IMR-90 (cell line): Measurements from ENCODE around the gene HMGCR. TPM values are rescaled to one million over a fixed set of nuclear protein-coding genes. Genes with fewer than 3 reads are reported as not detected.

Experiments
- ATAC-seq: fragments of 200-7000 bp; cut with Tn5 transposase; 2 replicates; pipeline ENCODE4 v1.9.1; 2020; ENCODE audit warnings: low read depth, mild to moderate bottlenecking, moderate library complexity
- BruUV-seq: library from RNA; stranded (reverse); fragments of 400-500 nt; replicated peaks from 2 replicates; lab custom pipeline; 2021; lab: Mats Ljungman, UMichigan
- CTCF ChIA-PET: fragments of 300-600 bp; formaldehyde crosslinking; extraction: SDS; loops from one replicate; lab custom pipeline; 2021; ENCODE audit warnings: antibody characterized with exemption; lab: Yijun Ruan, JAX
- POLR2A ChIA-PET: fragments of 300-600 bp; sonication (Branson Sonifier 250); formaldehyde crosslinking; loops from one replicate; lab custom pipeline; 2022; ENCODE audit warnings: antibody characterized with exemption; ENCODE audit not compliant: unreplicated experiment; lab: Charles Lee
- DNase-seq: peaks from one replicate; pipeline ENCODE4 v3.0.0; 2013
- H2AFZ ChIP-seq: replicated peaks from 2 replicates; pipeline ENCODE3; 2013; ENCODE audit warnings: low read length, mild to moderate bottlenecking; ENCODE audit not compliant: poor library complexity
- H2AK5ac ChIP-seq: 2 replicates; pipeline ENCODE4 v1.6.1; 2013; ENCODE audit warnings: low read depth, low read length, inconsistent platforms
- H2AK9ac ChIP-seq: replicated peaks from 2 replicates; pipeline ENCODE3; 2013; ENCODE audit warnings: mild to moderate bottlenecking, low read depth, low read length, moderate library complexity; ENCODE audit not compliant: poor library complexity
- H2BK120ac ChIP-seq: 2 replicates; pipeline ENCODE4 v1.6.1; 2013; ENCODE audit warnings: low read depth, low read length, inconsistent platforms
- H2BK15ac ChIP-seq: 3 replicates; pipeline ENCODE4 v1.6.1; 2013; ENCODE audit warnings: low read depth, low read length, inconsistent platforms
- H2BK20ac ChIP-seq: 2 replicates; pipeline ENCODE4 v1.6.1; 2013; ENCODE audit warnings: low read depth, mild to moderate bottlenecking, inconsistent platforms, low read length, moderate library complexity
- H2BK5ac ChIP-seq: 2 replicates; pipeline ENCODE4 v1.6.1; 2013; ENCODE audit warnings: mild to moderate bottlenecking, low read depth, low read length, inconsistent platforms; ENCODE audit not compliant: poor library complexity, severe bottlenecking
- H3K14ac ChIP-seq: replicated peaks from 2 replicates; pipeline ENCODE4 v1.6.1; 2013; ENCODE audit warnings: low read depth, low read length, inconsistent platforms
- H3K18ac ChIP-seq: 2 replicates; pipeline ENCODE4 v1.6.1; 2013; ENCODE audit warnings: low read depth, low read length, control low read depth
- H3K23ac ChIP-seq: 2 replicates; pipeline ENCODE4 v1.6.1; 2013; ENCODE audit warnings: low read depth, low read length, inconsistent platforms
- H3K27ac ChIP-seq: 2 replicates; pipeline ENCODE4 v1.5.1; 2013; ENCODE audit warnings: mild to moderate bottlenecking, control low read depth, low read length; ENCODE audit not compliant: insufficient read depth
- H3K27me3 ChIP-seq: 2 replicates; pipeline ENCODE4 v1.6.1; 2013; ENCODE audit warnings: low read length; ENCODE audit not compliant: control insufficient read depth, insufficient read depth
- H3K36me3 ChIP-seq: 2 replicates; pipeline ENCODE4 v1.6.1; 2013; ENCODE audit warnings: low read length, mixed read lengths; ENCODE audit not compliant: control insufficient read depth, insufficient read depth
- H3K4ac ChIP-seq: 2 replicates; pipeline ENCODE4 v1.6.1; 2013; ENCODE audit warnings: low read depth, low read length, inconsistent platforms
- H3K4me1 ChIP-seq: 2 replicates; pipeline ENCODE4 v1.6.1; 2013; ENCODE audit warnings: low read length, mixed read lengths; ENCODE audit not compliant: control insufficient read depth, insufficient read depth
- H3K4me2 ChIP-seq: 2 replicates; pipeline ENCODE4 v1.6.1; 2013; ENCODE audit warnings: low read depth, mild to moderate bottlenecking, control low read depth, low read length, moderate library complexity
- H3K4me3 ChIP-seq: 2 replicates; pipeline ENCODE4 v1.5.1; 2013; ENCODE audit warnings: low read depth, mild to moderate bottlenecking, control low read depth, low read length, moderate library complexity; ENCODE audit not compliant: insufficient read depth
- H3K56ac ChIP-seq: 2 replicates; pipeline ENCODE4 v1.6.1; 2013; ENCODE audit warnings: low read length, inconsistent platforms; ENCODE audit not compliant: insufficient read depth; ENCODE audit errors: extremely low read depth
- H3K79me1 ChIP-seq, 2 experiments: 2 replicates each; pipeline ENCODE4 v1.6.1; 2013; ENCODE audit warnings: low read length in 2 of 2, inconsistent platforms in 1 of 2, low read depth in 1 of 2
- H3K9ac ChIP-seq: 2 replicates; pipeline ENCODE4 v1.6.1; 2013; ENCODE audit warnings: low read depth, low read length, control low read depth
- H3K9me1 ChIP-seq: 2 replicates; pipeline ENCODE4 v1.6.1; 2013; ENCODE audit warnings: low read length, inconsistent platforms; ENCODE audit not compliant: insufficient read depth
- H3K9me3 ChIP-seq: 2 replicates; pipeline ENCODE4 v1.6.1; 2013; ENCODE audit warnings: low read length; ENCODE audit not compliant: control insufficient read depth, insufficient read depth
- H4K20me1 ChIP-seq: 2 replicates; pipeline ENCODE4 v1.6.1; 2013; ENCODE audit warnings: low read length, inconsistent platforms; ENCODE audit not compliant: insufficient read depth
- H4K5ac ChIP-seq: 2 replicates; pipeline ENCODE4 v1.6.1; 2013; ENCODE audit warnings: mild to moderate bottlenecking, low read depth, low read length, control low read depth
- H4K8ac ChIP-seq, 2 experiments: 2 replicates each; pipeline ENCODE4 v1.6.1; 2013; ENCODE audit warnings: low read depth in 2 of 2, low read length in 2 of 2, control low read depth in 1 of 2, inconsistent platforms in 1 of 2
- H4K91ac ChIP-seq: 2 replicates; pipeline ENCODE4 v1.6.1; 2013; ENCODE audit warnings: low read depth, low read length, inconsistent platforms; ENCODE audit not compliant: insufficient read depth
- MAFK ChIP-seq: IDR thresholded peaks from 2 replicates; pipeline ENCODE4 v1.6.1; 2012; ENCODE audit warnings: low read depth, low read length, improper control_type of control experiment
- WGBS, 2 experiments: methylation state at CpG; one replicate each; pipeline versions ENCODE4 v1.1.5 to v1.1.7; 2013; ENCODE audit warnings: missing lambda C conversion rate in 2 of 2; ENCODE audit not compliant: insufficient read length in 1 of 2; ENCODE audit errors: extremely low coverage in 2 of 2; 5-methylcytosine and 5-hydroxymethylcytosine counted together
- dilution Hi-C: fragments of 300-500 bp; cut with HindIII; formaldehyde crosslinking; loops from one replicate; pipeline ENCODE4 v1.14.3; 2018; ENCODE audit warnings: low sequenced_read_pairs; ENCODE audit not compliant: unreplicated experiment
- in situ Hi-C: fragments of 300-500 bp; cut with MboI; formaldehyde crosslinking; loops from 3 replicates; pipeline ENCODE4 v1.14.3; 2019; ENCODE audit warnings: low sequenced_read_pairs, inconsistent platforms, mixed read lengths
- intact Hi-C: fragments of 100-400 bp; cut with micrococcal nuclease; formaldehyde crosslinking; loops from 2 replicates; pipeline ENCODE4 v1.10.0; 2022
- polyA plus RNA-seq, 3 experiments: library from polyadenylated mRNA; depleted of rRNA; stranded (reverse); fragments of >200 nt; gene quantifications; 2 replicates each; pipeline ENCODE4 v1.2.3, GENCODE V29; 2012; ENCODE audit warnings: low replicate concordance in 1 of 3
- total RNA-seq: library from RNA; depleted of rRNA; stranded (reverse); fragments of >200 nt; gene quantifications from 2 replicates; pipeline ENCODE4 v1.2.3, GENCODE V29; 2012

HMGCR gene
- total and polyA plus RNA-seq, 2 of the 4 experiments (the other 2 are of a cell fraction): 23.3 to 48.6 TPM

DNA sequence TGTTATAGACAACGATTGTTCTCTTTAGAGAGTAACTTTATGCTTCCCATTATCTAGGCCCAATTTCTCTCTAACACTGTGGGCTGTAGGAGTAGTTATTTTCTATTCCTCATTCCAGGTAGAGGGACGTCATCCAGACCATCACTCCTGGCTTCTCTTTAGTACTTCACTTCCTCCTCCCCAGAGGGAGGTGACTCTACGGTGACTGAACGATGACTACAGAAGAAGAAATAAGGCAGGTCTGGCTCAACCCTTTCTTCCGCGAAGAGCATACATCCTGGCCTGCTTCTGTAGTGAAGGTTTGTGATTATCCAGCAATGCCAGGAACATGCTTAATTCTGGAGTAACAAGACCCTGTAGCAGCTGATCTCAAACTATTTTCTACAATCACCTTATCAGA is 50.8 kb downstream of the HMGCR start:
- Histone ChIP-seq H4K5ac (no peak overlapping the region), H2BK15ac (no peak overlapping the region), H2BK120ac (no peak overlapping the region), H3K4ac (no peak overlapping the region), H2AK9ac (no peak overlapping the region), H3K27me3 (no peaks in the 10 kb centered on the region), H3K18ac (no peak overlapping the region), H3K9ac (no peak overlapping the region), H3K27ac (no peak overlapping the region), H3K36me3 (peaks cover 7% of the 10 kb centered on the region; the same call in 1 of the 2 replicates), H3K4me2 (no peak overlapping the region), H2BK20ac (no peak overlapping the region), H3K23ac (no peak overlapping the region), H3K56ac (no peak overlapping the region), H3K9me1 (no peaks in the 10 kb centered on the region), H4K8ac (no peak overlapping the region), H2BK5ac (no peak overlapping the region), H4K91ac (no peak overlapping the region), H2AK5ac (no peak overlapping the region), H3K4me1 (no peaks in the 10 kb centered on the region), H3K4me3 (no peak overlapping the region), H3K9me3 (no peaks in the 10 kb centered on the region), H2AFZ (no peak overlapping the region), H4K20me1 (no peaks in the 10 kb centered on the region), H3K14ac (no peak overlapping the region), H3K79me1 (no peaks in the 10 kb centered on the region; a peak in 2 of 4 replicates)
- intact Hi-C loops: no loop called here
- no peak for TF ChIP-seq MAFK
- no peak for DNase-seq
- ChIA-PET POLR2A (no interaction called here), CTCF (no interaction called here)
- no peak for ATAC-seq
- no CpG with 5 or more reads among the region's 6 CpGs for WGBS, 2 experiments
- dilution Hi-C loops: no loop called here
- no TSS peak for BruUV-seq
- in situ Hi-C loops: loop anchor here (25.0 kb wide), 1 partner anchor 299 kb away; no protein-coding TSS in a partner anchor
